Activated CD4-positive, alpha-beta memory T cell treated with anti-CD3 and anti-CD28 coated beads for 36 hours (primary cell): ENCODE measurements around the gene KRT85. TPM values are rescaled to one million over a fixed set of nuclear protein-coding genes. Genes with fewer than 3 reads are reported as not detected.
A peak's percentile ranks its signal among the peaks of the same experiment; 100 is the strongest.

Experiments
- CTCF ChIA-PET: fragments of 350-600 bp; sonication (Branson Sonifier 250); formaldehyde crosslinking; loops from one replicate; lab custom pipeline; 2021; ENCODE audit warnings: antibody characterized with exemption, inconsistent platforms; lab: Charles Lee
- POLR2A ChIA-PET: fragments of 350-600 bp; sonication (Branson Sonifier 250); formaldehyde crosslinking; loops from one replicate; lab custom pipeline; 2021; ENCODE audit warnings: antibody characterized with exemption; lab: Charles Lee
- DNase-seq: peaks from one replicate; pipeline ENCODE4 v3.0.0-alpha.2; 2020
- H3K27ac Mint-ChIP-seq: one replicate; pipeline ENCODE4 v1.8.0; 2021; ENCODE audit warnings: mixed read lengths
- H3K27me3 Mint-ChIP-seq: one replicate; pipeline ENCODE4 v1.8.0; 2021; ENCODE audit warnings: mixed read lengths
- H3K36me3 Mint-ChIP-seq: one replicate; pipeline ENCODE4 v1.8.0; 2021; ENCODE audit warnings: mixed read lengths
- H3K4me1 Mint-ChIP-seq: one replicate; pipeline ENCODE4 v1.8.0; 2021; ENCODE audit warnings: low read depth, mixed read lengths
- H3K4me3 Mint-ChIP-seq: one replicate; pipeline ENCODE4 v1.8.0; 2021; ENCODE audit warnings: mild to moderate bottlenecking, mixed read lengths
- H3K9me3 Mint-ChIP-seq: one replicate; pipeline ENCODE4 v1.8.0; 2021; ENCODE audit warnings: mixed read lengths
- intact Hi-C: fragments of 100-400 bp; cut with micrococcal nuclease; formaldehyde crosslinking; loops from one replicate; pipeline ENCODE4 v1.15.1; 2023
- total RNA-seq, 2 experiments: library from RNA; stranded (reverse); gene quantifications; one replicate each; pipeline ENCODE4 v1.2.3, GENCODE V29; 2021

The KRT85 gene
- total RNA-seq, 2 experiments from 2014 or later: not detected

DNA sequence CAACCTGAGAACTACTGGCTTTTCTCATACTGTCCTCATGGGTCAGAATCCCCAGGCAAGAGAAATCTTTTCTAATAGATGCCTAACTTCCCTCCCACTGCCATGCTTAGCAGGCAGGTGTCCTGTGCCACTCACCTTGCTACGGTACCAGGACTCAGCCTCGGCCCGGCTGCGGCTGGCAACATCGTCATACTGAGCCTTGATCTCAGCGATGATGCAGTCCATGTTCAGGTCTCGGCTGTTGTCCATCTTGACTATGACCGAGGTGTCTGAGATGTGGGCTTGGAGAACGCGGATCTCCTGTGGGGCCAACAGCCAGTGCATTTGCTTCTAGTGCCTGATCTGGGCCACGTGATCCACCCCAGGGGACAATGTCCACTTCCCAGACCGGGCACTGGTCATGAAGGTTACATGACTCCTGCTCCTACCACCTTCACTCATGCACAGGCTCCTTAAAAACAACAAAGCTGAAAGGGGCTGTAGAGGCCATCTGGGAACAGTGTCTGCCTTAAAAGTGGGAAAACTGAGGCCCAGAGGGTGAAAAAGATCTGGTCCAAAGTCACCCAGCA, 4.1 kb downstream of the KRT85 start:
- Mint-ChIP-seq H3K4me3 (no peak overlapping the region), H3K27me3 (no peaks in the 10 kb centered on the region), H3K36me3 (no peaks in the 10 kb centered on the region), H3K27ac (no peak overlapping the region), H3K9me3 (no peaks in the 10 kb centered on the region), H3K4me1 (peaks cover 7% of the 10 kb centered on the region)
- CTCF ChIA-PET: no interaction called here
- intact Hi-C loops: no loop called here
- DNase-seq: no peak
- POLR2A ChIA-PET: no interaction called here

GRCh38 chr12:52362118-52362726, 5.1 kb downstream of the KRT85 start:
- Mint-ChIP-seq H3K4me3 (no peak overlapping the region), H3K36me3 (no peaks in the 10 kb centered on the region), H3K9me3 (no peaks in the 10 kb centered on the region), H3K27me3 (no peaks in the 10 kb centered on the region), H3K4me1 (peaks cover 7% of the 10 kb centered on the region), H3K27ac (no peak overlapping the region)
- peak; percentile 22 for DNase-seq
- intact Hi-C loops: no loop called here
- ChIA-PET CTCF (interaction anchor here (0.6 to 1.9 kb wide), 9 partner anchors 8 to 624 kb away, joined by 3 to 4 read pairs (median 3); no protein-coding TSS in a partner anchor), POLR2A (no interaction called here)

- Mint-ChIP-seq H3K27ac (no peak overlapping the region), H3K4me1 (peaks cover 7% of the 10 kb centered on the region), H3K27me3 (no peaks in the 10 kb centered on the region), H3K36me3 (no peaks in the 10 kb centered on the region), H3K9me3 (no peaks in the 10 kb centered on the region), H3K4me3 (no peak overlapping the region)
- ChIA-PET CTCF (interaction anchor here (0.6 to 1.9 kb wide), 11 partner anchors 8 to 624 kb away, joined by 3 to 4 read pairs (median 3); no protein-coding TSS in a partner anchor), POLR2A (no interaction called here)
- intact Hi-C loops: no loop called here
- no peak for DNase-seq
Observed at GRCh38 chr12:52361553-52361952, 5.7 kb downstream of the KRT85 start.

DNA sequence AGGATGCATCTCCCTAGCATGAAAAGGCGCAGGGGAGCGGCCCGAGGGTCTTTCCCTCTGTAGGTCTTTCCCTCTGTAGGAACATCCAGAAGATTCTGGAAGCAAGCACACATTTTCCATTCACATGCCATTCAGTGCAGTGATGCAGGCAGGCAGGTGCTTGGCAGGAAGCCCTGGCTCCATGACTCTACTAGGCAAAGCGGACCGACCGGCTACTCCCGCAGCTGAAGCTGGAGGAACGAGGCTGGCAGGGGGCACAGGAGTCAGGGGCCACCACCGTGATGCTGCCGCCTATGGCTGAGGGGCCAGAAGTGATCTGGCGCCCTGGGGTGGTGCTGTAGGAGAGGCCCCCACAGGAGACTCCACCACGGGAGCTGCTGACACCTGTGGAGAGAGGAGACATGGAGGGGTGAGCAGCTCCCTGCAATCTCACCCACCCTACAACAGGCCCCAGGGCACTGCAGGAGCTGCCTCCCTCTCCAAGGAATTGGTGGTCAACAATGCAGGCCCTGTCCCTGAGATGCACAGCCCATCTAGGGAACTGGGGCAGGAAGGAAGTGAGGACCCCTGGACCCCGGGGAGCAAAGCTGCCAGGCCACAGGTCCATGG, 6.5 kb downstream of the KRT85 start:
- intact Hi-C loops: no loop called here
- Mint-ChIP-seq H3K27me3 (no peaks in the 10 kb centered on the region), H3K4me1 (peaks cover 7% of the 10 kb centered on the region), H3K36me3 (no peaks in the 10 kb centered on the region), H3K4me3 (no peak overlapping the region), H3K9me3 (no peaks in the 10 kb centered on the region), H3K27ac (no peak overlapping the region)
- ChIA-PET POLR2A (no interaction called here), CTCF (interaction anchor here (0.7 to 1.9 kb wide), 6 partner anchors 12 to 519 kb away, joined by 3 to 4 read pairs (median 4); no protein-coding TSS in a partner anchor)
- no peak for DNase-seq

- no peak for DNase-seq
- Mint-ChIP-seq H3K4me1 (peaks cover 7% of the 10 kb centered on the region), H3K27me3 (no peaks in the 10 kb centered on the region), H3K27ac (no peak overlapping the region), H3K36me3 (no peaks in the 10 kb centered on the region), H3K9me3 (no peaks in the 10 kb centered on the region), H3K4me3 (no peak overlapping the region)
- ChIA-PET POLR2A (no interaction called here), CTCF (interaction anchor here (1.0 kb wide), 1 partner anchor 9 kb away, joined by 3 read pairs; no protein-coding TSS in a partner anchor)
- intact Hi-C loops: no loop called here
Observed at GRCh38 chr12:52360106-52360662, 7.1 kb downstream of the KRT85 start.

GRCh38 chr12:52359621-52360061, 7.6 kb downstream of the KRT85 start:
- CTCF ChIA-PET: interaction anchor here (1.0 kb wide), 1 partner anchor 10 kb away, joined by 3 read pairs; no protein-coding TSS in a partner anchor
- Mint-ChIP-seq H3K4me3 (no peak overlapping the region), H3K9me3 (no peaks in the 10 kb centered on the region), H3K27ac (no peak overlapping the region), H3K4me1 (peaks cover 7% of the 10 kb centered on the region), H3K27me3 (no peaks in the 10 kb centered on the region), H3K36me3 (no peaks in the 10 kb centered on the region)
- intact Hi-C loops: no loop called here
- DNase-seq: no peak
- POLR2A ChIA-PET: no interaction called here

DNA sequence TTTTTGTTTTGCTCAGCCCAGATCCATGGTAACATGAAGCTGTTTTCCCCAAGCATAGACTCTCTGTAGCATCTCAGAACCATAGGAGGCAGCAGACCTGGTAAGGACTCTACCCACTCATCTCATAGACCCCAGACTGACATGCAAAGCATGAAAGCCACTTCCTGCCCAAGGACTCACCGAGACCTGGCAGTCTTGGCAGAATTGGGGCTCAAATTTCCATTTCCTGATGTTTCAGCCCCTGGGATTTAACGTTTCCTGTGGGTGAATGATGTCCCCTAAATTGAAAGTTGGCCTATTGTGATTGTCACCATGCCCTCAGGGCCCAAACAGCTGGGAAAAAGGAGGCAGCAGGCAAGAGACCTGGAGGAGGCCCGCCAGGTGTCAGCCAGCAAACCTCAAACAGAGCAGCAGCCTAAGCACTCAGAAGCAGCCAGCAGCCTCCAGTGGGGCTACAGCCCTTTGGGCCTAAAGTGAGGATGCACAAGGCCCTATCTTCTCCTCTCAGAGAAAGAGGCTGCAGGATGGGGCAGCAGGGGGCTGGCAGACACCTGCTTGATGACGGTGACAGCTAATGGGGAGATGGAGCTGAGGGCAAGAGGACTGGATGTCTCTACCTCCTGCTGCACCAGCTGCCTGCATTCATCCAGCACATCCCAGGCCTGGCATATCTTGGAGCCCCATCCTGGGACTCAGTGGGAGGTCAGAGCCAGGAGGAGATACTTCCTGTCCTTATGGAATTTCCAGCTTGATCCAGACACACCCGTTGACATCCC, 8.5 kb downstream of the KRT85 start:
- ChIA-PET POLR2A (no interaction called here), CTCF (interaction anchor here (0.8 kb wide), 1 partner anchor 507 kb away, joined by 3 read pairs; no protein-coding TSS in a partner anchor)
- no peaks in the 10 kb centered on the region for H3K36me3 Mint-ChIP-seq
- H3K27ac Mint-ChIP-seq: no peak overlapping the region
- peaks cover 7% of the 10 kb centered on the region for H3K4me1 Mint-ChIP-seq
- intact Hi-C loops: no loop called here
- peak; percentile 14 for DNase-seq
- peaks cover 3% of the 10 kb centered on the region for H3K27me3 Mint-ChIP-seq
- no peaks in the 10 kb centered on the region for H3K9me3 Mint-ChIP-seq
- no peak overlapping the region for H3K4me3 Mint-ChIP-seq

DNA sequence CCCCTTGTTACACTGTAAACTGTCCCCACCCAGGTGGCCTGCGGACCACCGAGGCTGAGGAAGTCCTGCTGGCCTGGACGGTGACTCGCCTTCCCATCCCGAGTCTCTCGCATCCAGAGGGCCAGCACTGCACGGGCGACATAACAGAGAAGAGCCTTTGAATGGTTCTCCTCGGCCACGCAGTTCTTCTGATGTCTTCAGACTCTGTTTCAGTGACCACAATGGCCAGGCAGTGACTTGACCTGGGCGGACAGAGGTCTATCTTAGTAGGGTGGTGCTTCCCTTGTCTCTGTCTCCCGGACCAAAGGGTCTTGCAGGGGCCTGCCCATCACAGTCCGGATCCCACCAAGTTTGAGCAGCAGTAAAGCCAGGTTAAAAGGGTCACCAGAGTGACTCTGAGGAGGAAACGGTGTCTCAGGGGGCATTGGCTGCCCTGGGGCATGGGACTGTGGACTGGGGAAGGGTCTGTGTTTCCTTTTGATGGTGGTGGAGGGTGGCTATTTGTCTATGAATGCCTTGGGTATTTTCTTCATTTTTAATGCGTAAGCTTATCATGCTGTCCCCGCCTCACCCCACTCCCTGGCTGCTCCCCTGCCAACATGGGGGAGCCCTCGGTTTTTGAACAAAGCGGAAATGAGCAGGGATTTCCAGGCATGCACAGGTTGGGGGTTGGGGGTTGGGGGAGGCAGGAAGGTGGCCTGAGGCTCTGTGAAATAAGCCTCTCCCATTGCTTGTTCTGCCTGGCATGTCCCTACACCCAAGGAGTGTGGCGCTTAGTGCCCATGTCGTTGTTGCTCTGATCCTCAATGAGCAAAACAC, 10.3 kb downstream of the KRT85 start:
- no peak overlapping the region for H3K27ac Mint-ChIP-seq
- ChIA-PET CTCF (no interaction called here), POLR2A (no interaction called here)
- H3K4me3 Mint-ChIP-seq: no peak overlapping the region
- no peak for DNase-seq
- peaks cover 9% of the 10 kb centered on the region for H3K4me1 Mint-ChIP-seq
- intact Hi-C loops: no loop called here
- H3K9me3 Mint-ChIP-seq: no peaks in the 10 kb centered on the region
- H3K27me3 Mint-ChIP-seq: peaks cover 5% of the 10 kb centered on the region
- no peaks in the 10 kb centered on the region for H3K36me3 Mint-ChIP-seq

GRCh38 chr12:52356031-52356761, 11.1 kb downstream of the KRT85 start:
- ChIA-PET CTCF (no interaction called here), POLR2A (no interaction called here)
- H3K27ac Mint-ChIP-seq: no peak overlapping the region
- H3K4me3 Mint-ChIP-seq: no peak overlapping the region
- H3K27me3 Mint-ChIP-seq: peaks cover 5% of the 10 kb centered on the region
- H3K9me3 Mint-ChIP-seq: no peaks in the 10 kb centered on the region
- DNase-seq: no peak
- peaks cover 13% of the 10 kb centered on the region for H3K4me1 Mint-ChIP-seq
- no peaks in the 10 kb centered on the region for H3K36me3 Mint-ChIP-seq
- intact Hi-C loops: no loop called here

- Mint-ChIP-seq H3K4me1 (peaks cover 13% of the 10 kb centered on the region), H3K27ac (no peak overlapping the region), H3K36me3 (no peaks in the 10 kb centered on the region), H3K4me3 (no peak overlapping the region), H3K9me3 (no peaks in the 10 kb centered on the region), H3K27me3 (peaks cover 5% of the 10 kb centered on the region)
- intact Hi-C loops: no loop called here
- ChIA-PET CTCF (interaction anchor here (0.6 kb wide), 1 partner anchor 525 kb away, joined by 3 read pairs; no protein-coding TSS in a partner anchor), POLR2A (interaction anchor here (0.7 kb wide), 1 partner anchor 341 kb away, joined by 3 read pairs; no protein-coding TSS in a partner anchor)
- DNase-seq: no peak
Observed at GRCh38 chr12:52355176-52355575, 12.1 kb downstream of the KRT85 start.
